ENCODE results near the gene OSBPL1A. TPM values are rescaled to one million over a fixed set of nuclear protein-coding genes. Genes with fewer than 3 reads are reported as not detected.

Gene OSBPL1A
- total RNA-seq = 34.4 TPM

GRCh38 chr18:24397694-24398368 is at the start of gene OSBPL1A:
OSBPL1A (minus strand) TSS chr18:24397824; CDS start chr18:24377533, 20,291 bp downstream.

GRCh38 chr18:24426398-24427294 is 29.0 kb upstream of the OSBPL1A start, which contains the start of gene IMPACT:
IMPACT (plus strand) TSS chr18:24426670; CDS start chr18:24426757, 87 bp downstream.

GRCh38 chr18:24138789-24139616 is 258.6 kb downstream of the OSBPL1A start, which contains the start of gene CABYR:
CABYR (plus strand) TSS chr18:24139062; CDS start chr18:24143115, 4,053 bp downstream.

Small RNA genes lying within 50 kb of the gene (small RNA-seq; reads per million reads assigned to genes)
- gene MIR320C2 (ENCODE audit: low replicate concordance) (not detected), gene RF00017 (ENCODE audit: low replicate concordance) (not detected), gene RF00019 (ENCODE audit: low replicate concordance) (not detected), gene RNA5SP452 (ENCODE audit: low replicate concordance) (not detected), gene RNU5A-6P (ENCODE audit: low replicate concordance) (1.9 reads per million, percentile 89 among the genes with 10 or more reads in this experiment), gene RNU6-435P (ENCODE audit: low replicate concordance) (not detected)

Other genes with a start within 250 kb of the OSBPL1A start
- gene IMPACT, start 28.8 kb upstream of the OSBPL1A start, total RNA-seq = 30.8 TPM
- 0.23 TPM for gene HRH4, start 62.8 kb upstream of the OSBPL1A start, total RNA-seq

Data from metanephros (tissue), 2 donors.